HL-60/S4 treated with retinoic acid at 250 ng/mL for 4 days and 3 days (cell line): ENCODE data around the gene PATJ.
"Not testable (repeated sequence)": the region's sequence is repeated elsewhere in the genome, so short reads cannot be mapped to it uniquely, and the experiment has no call there.

Experiments
- in situ Hi-C: fragments of 300-500 bp; cut with MboI; formaldehyde crosslinking; loops from 2 replicates; pipeline ENCODE4 v1.7.0; 2022; ENCODE audit warnings: low sequenced_read_pairs

Gene PATJ

GRCh38 chr1:61941794-61942193 lies 199.5 kb downstream of the PATJ start:
- in situ Hi-C loops = no loop called here

DNA sequence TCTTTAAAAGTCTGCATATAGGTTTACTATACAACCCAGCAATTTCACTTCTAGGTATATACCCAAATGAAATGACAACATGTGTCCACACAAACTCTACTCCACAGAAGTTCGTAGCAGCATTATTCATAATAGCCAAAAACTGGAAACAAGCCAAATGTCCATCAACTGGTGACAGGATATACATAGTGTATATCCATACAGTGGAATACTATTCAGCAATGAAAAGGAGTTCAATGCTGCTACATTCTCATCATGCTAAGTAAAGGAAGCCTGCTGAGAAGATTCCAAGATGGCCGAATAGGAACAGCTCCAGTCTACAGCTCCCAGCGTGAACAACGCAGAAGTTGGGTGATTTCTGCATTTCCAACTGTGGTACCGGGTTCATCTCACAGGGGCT lies 200.6 kb downstream of the PATJ start:
- in situ Hi-C loops = no loop called here

DNA sequence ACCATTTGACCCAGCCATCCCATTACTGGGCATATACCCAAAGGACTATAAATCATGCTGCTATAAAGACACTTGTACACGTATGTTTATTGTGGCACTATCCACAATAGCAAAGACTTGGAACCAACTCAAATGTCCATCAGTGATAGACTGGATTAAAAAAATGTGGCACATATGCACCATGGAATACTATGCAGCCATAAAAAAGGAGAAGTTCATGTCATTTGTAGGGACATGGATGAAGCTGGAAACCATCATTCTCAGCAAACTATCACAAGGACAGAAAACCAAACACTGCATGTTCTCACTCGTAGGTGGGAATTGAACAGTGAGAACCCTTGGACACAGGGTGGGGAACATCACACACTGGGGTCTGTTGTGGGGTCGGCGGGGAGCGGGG lies 206.4 kb downstream of the PATJ start:
- in situ Hi-C loops = not testable (repeated sequence)

DNA sequence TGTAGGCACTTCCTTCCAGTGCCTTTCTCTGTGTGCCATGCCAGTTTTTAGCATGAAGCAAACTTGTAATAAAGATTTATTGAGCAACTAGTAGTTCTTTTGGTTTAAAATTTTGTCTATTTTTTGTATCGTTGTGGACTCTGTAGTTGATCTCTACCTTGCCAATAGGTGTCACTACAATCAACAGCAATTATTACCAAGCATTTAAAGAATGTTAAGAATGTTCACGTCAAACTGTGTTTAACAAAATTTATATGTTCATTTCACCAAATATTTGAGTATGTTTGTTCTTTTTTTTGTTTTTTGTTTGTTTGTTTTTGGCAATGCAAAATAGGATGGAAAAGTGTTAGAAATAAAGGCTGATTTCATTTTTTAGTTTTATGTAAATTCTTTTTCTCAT lies 208.1 kb downstream of the PATJ start:
- in situ Hi-C loops = no loop called here

GRCh38 chr1:61951731-61952580 lies 209.7 kb downstream of the PATJ start:
- in situ Hi-C loops = no loop called here

- in situ Hi-C loops = no loop called here
Measured at GRCh38 chr1:61952675-61953074, 210.4 kb downstream of the PATJ start.

- in situ Hi-C loops = no loop called here
Measured at GRCh38 chr1:61953076-61953789, 211.0 kb downstream of the PATJ start.

DNA sequence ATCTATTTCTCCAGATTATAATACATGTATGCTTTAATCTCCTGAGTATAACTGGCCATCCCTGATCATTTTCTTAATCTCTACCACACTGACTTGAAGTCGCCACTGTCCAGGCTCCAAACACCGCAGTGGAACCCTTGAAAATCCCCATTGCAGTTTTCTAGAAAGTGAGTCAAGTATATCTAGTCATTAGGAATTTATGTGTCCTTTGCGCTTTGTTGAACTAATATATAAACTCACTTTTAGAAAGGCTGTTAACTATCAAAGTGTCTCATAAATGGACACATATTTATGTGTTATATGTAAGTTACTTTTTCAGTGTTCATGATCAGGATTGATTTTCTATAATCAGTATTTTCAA lies 211.5 kb downstream of the PATJ start:
- in situ Hi-C loops = no loop called here

GRCh38 chr1:61955261-61955660 lies 213.0 kb downstream of the PATJ start:
- in situ Hi-C loops = no loop called here

DNA sequence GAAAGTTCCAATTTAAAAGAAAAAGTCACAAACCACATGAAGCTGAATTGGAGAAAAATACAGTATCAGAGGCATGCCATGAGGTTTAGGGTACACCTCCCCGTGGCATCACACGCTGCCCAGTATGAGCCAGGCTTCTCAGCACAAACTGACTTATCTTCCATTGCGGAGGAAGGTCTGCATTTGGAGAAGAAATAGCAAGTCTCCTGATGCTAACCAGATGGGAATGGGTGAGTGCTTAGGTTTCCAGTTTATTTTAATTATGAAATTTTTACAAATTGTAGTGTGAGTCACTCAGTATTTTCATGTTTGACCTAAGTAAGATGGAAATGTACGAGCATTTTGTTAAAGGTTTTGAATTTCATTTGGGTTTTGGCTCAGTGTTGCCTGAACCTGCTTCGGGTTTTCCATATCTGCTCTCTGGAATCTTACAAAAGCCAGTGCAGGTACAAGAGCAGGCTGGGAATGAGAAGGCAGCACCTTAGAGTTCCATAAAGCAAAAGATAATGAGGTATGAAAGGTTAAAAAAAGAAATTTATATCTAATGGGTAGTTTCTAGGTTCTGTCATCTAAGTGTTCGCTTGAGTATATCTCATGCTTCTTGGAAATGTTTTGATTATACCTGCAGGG lies 213.9 kb downstream of the PATJ start:
- in situ Hi-C loops = no loop called here

DNA sequence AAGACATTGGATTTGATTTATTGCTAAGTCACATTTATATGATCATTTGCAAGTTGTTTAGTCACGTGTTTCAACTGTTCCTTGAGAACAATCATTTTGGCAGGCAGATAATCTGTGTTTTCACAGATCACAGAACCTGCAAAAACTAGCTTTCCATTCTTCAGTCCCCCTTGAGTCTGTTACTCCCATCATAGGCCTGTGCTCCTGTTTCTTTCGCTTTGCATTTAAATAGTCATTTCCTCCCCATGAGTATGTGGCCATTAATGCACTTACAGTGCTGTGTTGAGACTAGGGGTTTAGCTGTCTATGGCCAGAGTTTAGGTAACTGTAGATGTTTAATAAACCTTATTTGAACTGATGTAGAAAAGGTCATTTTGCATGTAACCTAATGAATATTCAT lies 214.5 kb downstream of the PATJ start:
- in situ Hi-C loops = no loop called here

GRCh38 chr1:61961009-61961408 lies 218.7 kb downstream of the PATJ start:
- in situ Hi-C loops = no loop called here

DNA sequence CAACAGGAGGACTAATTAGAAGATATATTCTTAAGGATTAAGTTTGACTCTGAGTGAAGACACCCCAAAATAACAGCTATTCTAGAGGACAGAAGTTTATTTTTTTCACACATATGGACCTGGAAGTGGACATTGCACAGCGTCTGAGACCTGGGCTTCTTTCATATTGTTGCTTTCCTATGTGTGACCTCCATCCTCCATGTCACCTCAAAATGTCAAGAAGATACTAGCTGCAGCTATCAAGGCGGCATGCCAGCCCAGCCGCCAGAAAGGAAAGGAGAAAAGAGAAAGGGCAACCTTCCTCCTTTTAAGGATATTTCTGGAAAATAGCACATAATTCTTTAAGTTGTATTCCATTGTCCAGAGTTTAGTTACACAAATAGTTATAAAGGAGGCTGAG lies 220.4 kb downstream of the PATJ start:
- in situ Hi-C loops = no loop called here

DNA sequence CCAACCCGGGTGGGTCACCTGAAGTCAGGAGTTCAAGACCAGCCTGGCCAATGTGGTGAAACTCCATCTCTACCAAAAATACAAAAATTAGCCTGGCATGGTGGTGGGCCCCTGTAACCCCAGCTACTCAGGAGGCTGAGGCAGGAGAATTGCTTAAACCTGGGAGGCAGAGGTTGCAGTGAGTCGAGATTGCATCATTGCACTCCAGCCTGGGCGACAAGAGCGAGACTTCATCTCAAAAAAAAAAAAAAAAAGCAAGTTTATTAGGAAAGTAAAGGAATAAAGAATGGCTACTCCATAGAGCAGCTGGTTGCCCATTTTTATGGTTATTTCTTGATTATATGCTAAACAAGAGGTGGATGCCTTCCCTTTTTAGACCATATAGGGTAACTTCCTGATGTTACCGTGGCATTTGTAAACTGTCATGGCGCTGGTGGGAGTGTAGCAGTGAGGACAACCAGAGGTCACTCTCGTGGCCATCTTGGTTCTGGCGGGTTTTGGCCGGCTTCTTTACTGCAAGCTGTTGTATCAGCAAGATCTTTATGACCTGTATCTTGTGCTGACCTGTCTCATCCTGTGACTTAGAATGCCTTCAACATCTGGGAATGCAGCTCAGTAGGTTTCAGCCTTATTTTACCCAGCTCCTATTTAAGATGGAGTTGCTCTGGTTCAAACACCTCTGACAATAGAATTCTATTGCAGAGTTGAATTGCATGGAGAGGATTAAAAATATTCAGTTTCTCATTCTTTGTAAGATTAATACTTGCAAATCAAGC lies 224.4 kb downstream of the PATJ start:
- in situ Hi-C loops = not testable (repeated sequence)

DNA sequence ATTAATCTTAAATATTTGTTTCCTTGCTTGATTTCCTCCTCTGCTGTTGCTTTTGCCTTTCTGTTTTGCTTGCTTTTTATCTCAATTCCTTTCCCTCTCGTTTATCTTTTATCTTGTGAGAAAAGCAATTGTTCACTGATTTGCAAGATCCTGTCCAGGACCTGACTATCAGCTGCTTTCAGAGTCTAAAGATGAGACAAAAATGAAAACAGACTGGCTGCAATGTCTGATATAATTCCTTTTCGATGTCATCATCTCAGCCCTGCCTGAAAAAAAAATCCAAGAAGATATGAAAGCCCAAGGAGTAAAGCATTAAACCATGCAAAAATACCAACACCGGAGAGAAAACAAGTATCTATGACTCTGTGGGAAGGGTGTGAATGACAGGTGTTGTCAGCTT lies 225.5 kb downstream of the PATJ start:
- in situ Hi-C loops = no loop called here

DNA sequence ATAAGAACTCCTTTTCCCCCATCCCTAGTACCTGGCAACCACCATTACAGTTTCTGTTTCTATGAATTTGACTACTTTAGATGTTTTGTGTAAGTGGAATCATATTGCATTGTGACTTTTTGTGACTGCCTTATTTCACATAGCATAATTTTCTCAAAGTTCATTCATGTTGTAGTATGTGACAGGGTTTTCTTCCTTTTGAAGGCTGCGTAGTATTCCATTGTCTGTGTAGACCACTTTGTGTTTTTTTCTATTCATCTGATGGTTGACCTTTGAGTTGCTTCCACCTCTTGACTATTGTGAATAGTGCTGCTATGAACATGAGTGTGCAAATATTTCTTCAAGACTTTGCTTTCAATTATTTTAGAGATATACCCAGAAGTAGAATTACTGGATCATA lies 226.6 kb downstream of the PATJ start:
- in situ Hi-C loops = no loop called here

DNA sequence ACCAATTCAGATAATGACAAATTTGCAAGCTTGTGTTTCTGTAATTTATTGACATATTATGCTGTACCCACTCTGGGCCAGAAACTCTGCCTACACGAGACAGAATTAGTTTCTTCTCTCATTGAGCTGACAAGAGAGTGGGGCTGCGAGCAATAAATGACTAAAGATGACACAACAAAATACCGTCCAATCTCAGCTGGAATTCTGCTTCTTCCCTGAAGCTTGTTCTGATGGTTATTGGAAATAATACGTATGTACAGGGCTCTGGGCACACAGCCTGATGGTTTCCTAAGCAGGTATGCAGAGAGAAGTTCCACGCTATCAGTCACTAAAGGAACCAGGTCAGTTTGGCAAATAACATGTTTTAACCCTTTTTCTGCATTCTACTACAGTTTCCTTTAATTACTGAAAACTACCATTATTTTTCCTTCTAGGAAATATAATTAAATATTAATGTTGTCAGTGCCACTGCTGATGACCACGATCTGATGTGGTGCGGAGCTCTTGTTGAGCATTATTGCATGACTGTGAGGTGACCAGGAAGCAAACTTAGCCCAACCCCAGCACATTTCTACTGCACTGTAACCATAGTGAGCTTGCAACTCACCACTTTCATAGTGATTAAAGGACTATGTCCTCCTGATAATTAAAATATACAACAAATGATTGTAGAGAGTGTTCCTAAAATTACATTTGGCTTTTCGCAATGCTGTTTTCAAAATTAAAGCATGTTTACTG lies 231.0 kb downstream of the PATJ start:
- in situ Hi-C loops = no loop called here

DNA sequence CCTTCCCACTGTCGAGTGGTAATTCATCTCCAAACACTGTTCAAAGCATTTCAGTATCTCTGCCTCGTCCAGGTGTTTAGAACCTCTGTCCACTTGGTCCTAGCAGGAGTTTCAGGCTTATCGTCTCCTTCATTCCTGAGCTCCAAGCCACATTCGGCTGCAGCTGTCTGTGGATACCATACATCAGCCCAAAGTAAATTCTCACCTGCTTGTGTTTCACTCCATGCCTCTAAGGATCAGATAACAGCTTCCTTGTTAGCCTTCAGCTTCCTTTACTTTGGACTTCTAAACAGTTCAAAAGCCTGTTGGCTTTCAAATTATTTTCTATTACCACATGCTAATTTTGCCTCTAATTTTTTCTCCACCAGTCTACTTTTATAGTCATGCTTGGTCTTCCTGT lies 233.4 kb downstream of the PATJ start:
- in situ Hi-C loops = no loop called here

- in situ Hi-C loops = no loop called here
Measured at GRCh38 chr1:61976566-61976965, 234.3 kb downstream of the PATJ start.

DNA sequence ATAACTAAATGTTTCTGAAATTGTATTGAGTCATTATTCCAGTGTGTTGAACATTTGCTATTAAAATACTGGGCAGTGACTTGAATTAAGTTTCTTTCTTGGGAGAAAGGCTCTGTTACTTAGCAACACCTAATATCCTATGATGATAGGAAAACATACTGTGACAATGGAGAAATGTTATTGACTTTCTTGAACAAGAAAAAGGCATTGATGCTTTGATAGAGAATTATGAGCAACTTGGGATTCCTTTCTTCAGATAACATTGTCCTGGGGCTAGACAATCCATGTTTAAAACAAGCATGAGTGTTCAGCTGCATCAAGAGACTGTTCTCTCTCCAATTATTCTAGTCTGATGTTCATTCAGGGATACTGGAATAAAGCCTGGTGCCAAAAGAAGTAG lies 236.5 kb downstream of the PATJ start:
- in situ Hi-C loops = no loop called here

DNA sequence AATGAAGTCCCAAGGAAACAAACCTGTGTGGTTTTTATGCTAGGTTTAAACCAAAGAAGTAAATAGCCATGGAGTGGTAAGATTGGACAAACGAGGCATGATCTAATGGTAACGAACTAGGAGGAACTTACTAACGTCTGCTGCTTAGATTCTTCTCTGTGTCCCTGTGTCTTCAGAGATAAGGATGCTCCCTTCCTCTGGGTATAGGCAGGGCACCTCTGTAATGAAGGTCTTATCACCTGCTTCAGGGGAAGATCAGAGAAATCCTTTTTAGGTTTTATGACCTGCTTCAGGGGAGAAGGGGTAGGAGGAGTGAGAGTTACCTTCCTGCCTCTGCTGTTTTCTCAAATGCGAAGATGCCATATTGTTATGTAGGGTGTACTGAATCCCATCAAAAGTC lies 237.4 kb downstream of the PATJ start:
- in situ Hi-C loops = no loop called here
